GM19351 (cell line): ENCODE measurements around the gene MAP7.

ENCODE experiments used
- ATAC-seq: cut with Tn5 transposase; IDR thresholded peaks from one replicate; pipeline ENCODE4 v1.9.1; 2021; ENCODE audit warnings: mild to moderate bottlenecking, moderate library complexity; ENCODE audit not compliant: unreplicated experiment

MAP7 gene

DNA sequence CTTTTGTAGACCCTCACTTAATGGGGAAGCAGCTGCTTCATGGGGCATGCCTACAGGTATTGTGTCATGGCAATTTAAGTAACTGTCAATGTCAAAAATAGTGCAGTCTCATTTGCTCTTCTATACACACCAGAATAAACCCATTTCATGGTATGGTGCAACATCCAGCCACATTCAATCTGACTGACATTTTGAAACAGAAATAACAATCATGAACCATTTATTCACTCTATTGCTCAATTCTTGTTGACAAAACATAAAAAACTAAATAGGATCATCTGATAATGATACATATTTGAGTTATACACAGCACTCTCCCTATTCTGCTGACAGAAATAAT lies 122.9 kb downstream of the MAP7 start:
- ATAC-seq: no peak

DNA sequence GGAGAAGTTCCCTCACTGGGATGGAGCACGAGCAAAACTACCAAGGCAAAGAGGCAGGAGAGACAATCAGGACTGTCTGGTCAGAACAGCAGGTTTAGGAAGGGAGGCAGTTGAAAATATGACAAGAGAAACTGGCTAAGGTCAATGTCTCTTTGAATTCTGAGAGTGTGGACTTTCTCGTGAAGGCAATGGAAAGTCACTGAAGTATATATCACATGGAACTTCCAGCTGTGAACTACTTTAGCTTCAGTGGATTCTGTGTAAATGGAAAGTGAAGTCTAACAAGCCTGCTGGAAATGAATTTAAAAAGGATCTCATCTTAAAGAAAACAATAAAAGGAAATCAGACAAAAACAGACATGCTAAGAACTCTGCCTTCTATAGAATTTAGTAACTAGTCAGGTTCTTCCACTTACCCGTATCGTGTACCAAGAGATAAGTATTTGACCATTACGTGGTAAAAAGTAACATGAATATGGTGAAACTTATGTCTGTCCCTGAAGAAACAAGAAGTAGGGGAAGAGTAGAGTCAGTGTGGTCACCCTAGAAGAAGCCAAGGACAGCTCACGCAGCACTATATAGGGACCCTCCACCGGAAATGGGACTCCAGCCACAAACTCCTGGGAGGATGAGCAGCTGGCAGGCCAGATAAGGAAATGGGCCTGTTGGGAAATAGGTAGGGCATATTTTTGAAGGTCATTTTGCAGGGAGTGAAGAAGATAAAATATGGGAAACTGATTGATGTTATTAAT lies 123.4 kb downstream of the MAP7 start:
- ATAC-seq: no peak

DNA sequence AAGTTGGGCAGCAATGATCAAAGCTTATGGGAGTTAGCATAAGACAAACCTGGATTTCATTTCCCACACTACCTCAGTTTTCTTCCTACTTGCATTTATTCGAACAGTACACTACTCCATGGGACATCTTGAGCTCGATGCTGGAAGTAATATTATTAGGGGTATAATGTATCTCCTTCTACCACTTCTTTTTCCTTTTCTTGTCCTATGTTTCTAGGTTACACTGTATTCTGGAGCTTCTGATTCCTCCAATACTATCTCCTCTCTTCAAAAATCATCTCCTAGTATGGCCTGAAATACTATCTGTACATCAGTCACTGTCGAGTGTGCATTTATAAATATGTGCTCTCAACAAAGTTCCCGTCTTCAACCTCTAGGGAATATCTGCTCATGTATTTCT lies 124.4 kb downstream of the MAP7 start:
- no peak for ATAC-seq

DNA sequence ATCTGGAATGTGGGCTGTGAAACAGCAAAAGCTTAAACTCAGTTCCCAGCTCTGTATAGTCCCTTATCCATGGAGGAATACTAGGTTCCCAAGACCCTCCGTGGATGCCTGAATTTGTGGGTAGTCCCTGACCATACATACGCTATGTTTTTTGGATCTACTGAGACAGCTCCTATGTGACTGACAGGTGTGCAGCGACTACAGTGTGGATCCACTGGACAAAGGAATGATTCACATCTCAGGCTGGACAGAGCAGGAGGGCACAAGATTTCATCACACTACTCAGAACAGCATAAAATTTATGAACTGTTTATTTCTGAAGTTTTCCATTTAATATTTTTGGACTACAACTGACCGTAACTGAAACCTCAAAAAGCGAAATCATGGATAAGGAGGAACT lies 125.3 kb downstream of the MAP7 start:
- ATAC-seq: no peak

DNA sequence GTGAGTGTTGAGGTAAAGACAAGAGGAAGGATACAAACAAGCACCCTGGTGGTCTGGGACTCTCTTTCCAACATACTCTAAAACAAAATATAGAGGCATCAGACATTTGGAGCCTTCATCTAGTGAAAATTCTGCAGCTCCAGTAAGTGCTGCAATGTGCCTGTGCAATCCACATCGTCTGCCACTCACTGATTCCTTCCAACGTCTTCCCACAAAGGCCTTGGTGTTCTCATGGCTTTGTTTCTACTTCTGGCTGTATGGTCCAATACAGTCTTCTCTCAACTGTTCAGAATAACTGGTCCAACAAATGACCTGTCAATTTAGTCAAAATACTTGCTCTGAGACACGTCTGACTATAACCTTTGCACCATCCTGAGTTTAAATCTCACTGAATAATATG lies 125.8 kb downstream of the MAP7 start:
- no peak for ATAC-seq

DNA sequence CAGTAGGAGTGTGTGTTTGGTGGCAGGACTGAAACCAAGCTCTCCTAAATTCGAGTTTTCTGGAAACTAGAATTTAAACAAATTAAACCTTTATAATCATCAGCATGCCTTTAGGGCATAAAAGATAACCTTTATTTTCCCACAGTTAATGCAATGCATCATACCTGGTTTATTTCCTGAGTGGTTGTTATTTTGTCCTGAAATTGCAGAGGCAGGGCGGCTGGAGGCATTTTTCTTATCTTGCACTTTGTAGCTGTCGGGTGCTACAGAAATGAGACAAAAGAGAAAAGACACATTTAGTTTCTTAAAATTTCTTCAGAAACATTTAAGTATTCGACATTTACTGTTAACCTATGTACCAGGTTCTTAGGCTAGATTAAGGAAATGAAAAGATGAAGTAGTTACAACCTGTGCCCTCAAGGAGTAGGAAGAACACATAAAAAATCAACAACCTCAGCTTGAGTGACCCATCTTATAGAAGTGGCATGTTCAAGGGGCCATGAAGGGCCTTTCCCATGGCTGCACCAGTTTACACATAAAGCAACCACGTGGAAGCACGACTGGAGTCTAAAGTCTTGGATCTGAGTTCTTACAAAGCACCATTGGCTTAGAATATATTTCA lies 128.6 kb downstream of the MAP7 start:
- ATAC-seq: no peak

DNA sequence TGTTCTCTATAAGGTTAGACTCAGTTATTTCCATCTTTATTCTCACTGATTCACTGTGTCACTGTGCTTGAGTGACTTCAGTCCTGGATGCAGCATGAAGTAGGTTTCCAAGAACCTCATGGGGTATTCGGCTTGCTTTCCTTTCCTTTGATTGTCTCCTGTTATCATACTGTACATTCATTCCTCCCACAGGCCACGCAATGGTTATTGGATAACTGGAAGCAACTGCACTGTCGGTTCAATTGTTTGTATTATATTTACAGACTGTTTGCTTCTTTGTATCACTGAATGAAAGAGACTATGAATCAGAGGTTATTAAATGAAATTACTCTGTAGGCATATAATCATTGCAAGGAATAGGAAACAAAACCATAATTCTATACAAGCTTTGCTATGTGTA lies 129.4 kb downstream of the MAP7 start:
- ATAC-seq: no peak

DNA sequence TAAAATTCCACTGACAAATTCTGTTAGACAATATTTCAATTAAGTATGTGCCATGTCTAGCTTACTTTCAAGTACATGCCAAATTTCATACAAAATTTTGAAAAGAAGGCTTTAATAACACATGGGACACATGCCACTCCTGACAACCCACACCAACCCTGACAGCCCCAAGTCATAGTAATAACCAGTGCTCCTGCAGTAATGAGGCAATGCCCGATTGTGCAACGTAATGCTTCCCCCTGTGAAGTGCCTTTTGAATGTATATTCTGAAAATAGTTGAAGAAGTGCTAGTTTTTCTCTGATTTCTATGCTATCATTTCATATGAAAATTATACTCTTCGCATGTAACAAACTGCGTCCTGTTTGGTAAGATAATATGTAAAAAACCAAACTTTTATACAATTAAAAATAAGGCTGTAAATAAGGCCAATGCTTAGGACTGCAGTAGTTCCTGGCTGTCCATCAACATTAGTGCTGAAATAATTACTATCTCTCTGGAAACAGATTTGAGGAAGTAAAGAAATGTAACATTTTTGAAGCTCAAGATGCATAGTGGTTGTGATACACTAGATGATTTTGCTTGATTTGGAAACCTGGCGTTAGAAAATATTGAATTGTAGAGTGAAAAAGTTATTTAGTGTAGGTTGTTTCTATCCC lies 134.7 kb downstream of the MAP7 start:
- no peak for ATAC-seq

DNA sequence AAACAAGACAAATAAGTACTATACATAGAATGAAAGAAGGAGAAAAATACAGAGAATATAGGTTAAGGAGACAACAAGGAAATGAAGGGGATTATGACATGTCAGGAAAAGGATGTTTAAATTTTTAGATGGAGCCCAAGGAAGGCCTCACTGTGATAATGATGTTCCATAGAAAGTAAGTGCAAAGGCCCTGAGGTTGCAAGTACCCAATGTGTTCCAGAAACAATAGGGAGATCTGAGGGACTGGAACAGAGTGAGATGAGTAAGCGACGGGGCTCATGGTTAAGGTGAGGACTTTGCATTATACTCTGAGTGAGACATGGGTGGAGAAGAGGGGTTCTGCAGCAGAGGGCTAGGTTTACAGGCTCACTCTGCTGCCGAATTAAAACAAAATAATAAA lies 137.8 kb downstream of the MAP7 start:
- no peak for ATAC-seq

DNA sequence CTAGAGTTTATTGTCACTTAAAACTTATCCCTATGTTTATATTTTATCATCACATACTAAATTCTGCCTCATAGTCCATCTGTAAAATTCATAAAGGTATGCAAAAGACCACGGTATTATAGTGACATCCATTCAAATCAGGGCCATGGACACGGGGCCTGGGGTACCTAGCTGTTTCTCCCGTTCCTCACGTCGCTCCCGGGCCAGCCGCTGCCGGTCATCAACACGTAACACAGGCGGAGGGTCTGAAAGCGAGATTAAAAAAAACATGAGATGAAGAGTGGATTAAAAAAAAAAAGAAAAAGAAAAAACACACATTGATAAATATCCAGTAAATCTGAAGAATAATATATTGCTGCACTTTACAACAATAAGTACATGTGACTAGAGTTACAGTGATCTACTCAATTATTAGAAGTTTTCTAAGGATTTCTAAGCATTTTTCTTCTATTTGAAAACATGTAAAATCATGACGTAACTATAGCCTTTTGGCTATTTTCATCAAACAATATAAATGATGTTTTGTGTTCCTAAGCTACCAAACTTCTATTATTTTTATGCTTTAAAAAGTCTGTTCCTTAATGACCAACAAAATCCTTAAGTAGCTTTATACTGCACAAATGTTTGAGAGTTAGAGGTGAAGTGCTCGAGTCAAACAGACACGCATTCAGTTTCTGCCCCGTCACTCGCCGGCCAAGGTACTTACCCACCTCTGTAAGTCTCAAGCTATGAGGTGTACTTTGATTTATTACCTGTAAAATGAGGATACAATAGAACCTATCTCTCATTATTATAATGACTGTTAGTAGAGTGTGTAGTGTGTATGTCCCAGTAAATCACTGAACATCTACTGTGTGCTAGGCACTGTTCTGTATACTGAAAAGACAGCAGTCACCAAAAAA lies 138.5 kb downstream of the MAP7 start:
- ATAC-seq: no peak

DNA sequence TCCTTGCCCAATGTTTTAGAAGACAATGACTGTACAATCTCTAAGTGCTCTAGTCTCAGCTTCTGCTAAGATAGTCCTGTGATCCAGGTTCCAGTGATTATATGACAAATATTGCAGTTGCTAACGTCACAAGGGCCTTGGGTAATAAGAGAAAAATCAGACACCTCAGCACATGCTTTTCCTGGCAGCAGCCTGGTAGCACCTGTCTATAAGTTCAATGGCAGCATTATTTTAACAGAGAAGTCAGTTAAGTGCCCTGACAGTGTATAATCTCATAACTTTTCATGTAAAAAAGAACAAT lies 139.2 kb downstream of the MAP7 start:
- ATAC-seq: no peak

DNA sequence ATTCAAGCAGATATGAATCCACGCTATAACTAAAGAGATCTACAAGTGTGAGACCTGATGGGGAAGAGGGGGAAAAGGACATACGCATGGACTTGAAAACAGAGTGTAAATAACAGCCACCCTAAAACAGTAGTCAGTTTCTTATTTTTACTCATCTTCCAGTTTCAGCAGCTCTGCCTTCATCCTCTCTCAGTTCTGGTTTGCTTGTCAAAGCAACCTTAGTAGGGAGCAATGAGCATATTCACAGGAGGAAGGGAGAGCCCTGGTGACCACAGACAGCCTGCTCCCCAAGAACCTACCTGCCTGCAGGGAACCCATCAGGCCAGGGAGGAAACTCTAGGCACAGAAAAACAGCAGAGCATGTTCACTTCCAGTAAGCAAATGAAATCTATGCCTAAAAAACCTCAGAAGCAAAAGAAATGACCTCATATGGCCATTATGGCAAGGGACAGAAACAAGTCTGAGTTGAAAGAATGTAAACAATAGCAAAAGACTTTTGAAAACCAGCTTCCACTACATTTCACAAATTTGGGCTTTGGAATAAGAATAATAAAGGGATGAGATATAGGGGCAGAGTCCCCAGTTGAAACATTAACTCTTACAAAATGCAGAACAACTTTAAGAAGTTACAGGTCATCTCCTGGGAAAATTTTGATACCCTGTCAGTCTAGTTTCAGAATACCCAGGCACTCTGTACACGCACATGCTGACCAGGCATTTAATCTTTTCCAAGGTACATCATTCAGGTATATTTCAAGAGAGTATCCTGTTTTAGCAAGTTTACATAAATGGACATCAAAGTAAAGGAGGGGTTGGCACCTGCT lies 139.8 kb downstream of the MAP7 start:
- ATAC-seq: peak; percentile 94

DNA sequence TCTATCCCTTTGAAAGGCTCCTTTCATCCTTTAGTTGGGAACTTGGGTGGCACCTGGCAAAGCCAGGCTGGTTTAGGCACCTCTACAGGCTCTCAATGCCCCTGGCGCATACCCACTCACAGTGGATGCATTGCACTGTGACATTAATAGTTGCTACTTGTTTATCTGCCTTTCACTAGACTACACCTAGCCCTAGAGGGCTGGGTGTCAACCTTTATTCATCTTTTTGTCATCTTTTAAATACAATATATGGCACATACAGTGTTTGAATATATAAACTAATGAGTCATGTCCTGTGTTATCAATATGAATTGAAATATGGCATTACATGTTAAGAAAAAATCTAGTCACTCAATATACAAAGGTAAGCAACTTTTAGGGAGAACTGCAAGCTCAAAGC lies 140.6 kb downstream of the MAP7 start:
- no peak for ATAC-seq

DNA sequence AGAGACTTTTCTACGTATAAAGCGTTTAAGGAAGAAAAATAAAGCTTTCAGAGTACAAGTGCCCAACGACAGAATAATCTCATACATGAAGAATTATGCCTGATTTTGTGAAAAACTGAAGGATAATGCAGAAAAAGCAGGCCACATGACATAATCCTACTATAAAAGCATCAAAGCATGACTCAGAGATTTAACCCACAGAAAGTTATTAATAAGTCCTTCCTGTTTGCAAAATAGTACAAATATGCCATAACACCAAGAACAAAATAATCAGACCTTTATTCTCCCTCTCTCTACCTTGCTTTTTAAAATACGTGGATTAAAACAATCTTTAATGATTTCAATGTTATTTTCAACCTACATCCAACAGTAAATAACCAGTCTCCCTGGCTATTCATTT lies 142.0 kb downstream of the MAP7 start:
- no peak for ATAC-seq

DNA sequence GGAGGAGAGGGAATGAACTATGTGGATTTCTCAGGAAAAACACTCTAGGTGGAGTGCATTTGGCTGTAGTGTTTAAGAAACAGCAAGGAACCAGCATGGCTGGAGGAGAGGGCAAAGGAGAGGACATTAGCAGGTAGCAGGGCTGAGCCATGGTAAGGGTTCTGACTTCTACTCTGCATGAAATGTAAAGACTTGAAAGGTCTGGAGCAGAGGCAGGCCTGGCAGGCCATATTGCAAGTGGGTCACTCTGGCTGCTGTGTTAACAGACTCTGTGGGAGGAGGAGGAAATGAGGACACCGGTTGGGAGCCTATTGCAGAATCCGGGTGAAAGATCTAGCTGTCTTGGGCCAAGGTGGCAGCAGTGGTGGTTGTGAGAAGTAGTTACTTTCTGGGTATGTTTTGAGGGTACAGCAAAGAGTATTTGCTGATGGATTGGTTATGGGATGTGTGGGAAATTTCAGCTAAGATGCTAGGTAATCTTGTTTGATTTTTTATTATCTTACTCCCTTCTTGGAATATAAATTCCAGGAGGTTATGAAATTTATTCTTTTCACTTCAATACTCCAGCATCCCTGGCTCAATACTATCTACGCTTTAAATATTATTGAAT lies 144.7 kb downstream of the MAP7 start:
- no peak for ATAC-seq

DNA sequence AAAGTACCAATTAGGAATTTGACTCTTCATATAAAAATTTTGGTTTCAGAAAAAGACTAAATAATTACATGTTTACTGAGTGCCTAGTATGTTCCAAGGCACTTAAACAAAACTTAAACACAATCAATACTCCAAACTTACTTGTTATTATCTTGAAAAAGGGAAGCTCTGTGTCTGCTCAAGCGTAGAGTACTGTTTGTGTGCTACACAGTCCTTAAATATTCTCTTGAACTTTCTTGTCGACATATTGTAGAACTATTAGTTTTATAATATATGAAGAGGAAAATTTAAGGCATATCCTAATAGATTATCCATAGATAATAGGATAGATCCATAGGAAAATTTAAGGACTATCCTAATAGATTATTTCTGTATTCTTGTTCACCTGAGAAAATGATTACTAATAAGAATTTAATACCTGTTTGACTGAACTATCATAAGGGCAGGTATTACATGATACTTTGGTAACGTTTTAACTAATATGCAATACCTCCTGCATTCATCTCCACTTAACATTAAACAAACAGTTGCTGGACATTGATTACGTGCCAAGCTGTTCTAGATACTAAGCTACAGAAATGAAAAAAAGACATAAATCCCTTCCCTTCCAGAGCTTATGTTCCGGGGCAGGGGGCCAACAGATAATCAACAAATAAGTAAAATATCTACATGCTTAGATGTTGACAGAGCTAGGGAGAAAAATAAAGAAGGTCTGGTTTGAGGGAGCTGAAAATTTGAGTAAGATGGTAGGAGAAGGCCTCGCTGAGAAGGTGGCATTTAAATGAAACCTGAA lies 145.4 kb downstream of the MAP7 start:
- no peak for ATAC-seq

DNA sequence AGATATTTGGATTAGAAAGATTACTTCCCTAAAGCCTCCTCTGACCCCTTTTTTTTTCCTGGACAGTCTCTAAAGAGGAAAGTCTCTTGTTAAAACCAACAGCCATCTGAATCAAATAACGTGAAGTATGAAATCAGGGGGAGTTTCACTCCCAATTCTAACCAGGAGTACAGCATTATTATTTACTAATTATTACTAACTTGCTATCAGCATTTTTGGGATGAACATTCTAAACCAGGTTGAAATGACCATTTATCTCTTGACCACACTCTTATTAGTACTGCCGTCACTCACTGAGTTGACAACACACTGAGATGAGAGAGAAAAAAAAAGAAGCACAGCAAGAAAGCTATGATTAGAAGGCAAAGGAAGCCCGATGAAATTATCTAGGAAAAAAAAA lies 146.2 kb downstream of the MAP7 start:
- no peak for ATAC-seq

DNA sequence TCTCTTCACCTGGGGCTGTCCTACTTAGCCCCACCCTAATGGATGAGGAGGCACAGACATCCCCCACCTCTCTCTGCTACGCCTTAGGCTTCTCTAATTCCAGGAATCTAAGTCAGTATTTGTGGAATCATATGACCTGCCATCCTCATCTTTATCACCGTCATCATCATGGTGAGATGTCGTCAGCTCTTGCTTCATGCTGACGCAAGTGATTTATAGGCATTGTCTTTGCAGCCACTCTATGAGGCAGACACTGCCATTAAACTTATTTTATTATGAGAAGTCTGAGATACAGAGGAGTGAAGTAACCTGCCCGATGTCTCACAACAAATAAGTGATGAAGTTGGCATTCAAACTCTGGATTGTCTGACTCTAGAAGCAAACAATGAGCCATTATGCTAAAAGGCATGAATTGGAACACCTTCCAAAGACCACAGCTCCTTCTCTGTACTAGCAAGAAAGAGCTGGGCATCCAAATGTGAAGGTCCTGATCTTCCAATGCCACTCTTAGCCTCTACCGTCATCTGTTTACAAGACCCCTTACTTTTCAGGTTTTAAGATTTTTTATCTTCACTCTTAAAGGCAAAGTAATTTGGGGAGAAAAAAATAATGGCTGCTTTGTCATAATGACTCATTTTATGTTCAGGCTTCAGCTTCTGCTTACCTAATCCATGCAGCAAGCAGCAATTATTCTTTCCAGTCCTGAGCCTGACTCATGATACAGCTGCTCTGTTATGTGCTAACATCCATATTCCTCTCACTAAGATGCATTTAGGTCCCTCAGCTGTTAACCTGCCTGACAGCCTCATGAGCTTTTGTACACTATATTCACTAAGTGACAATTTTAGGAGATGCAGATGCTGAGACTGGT lies 146.9 kb downstream of the MAP7 start:
- no peak for ATAC-seq

DNA sequence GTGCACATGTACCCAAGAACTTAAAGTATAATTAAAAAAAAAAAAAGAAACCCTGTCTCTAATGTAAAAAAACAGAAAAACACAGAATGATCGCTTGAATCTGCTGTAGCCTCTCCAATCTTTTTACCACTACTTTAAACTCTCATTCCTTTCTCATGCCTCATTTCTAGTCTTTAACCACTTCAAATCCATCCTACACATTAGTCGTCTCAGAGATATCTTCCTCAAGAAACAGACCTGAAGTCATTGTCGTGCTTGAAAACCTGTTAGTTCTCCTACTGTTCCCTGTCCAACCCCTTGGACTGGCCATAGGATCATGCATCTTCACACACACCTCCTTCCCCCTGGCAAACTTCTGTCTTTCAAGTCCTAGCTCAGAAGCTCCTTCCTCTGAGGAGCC lies 148.5 kb downstream of the MAP7 start:
- no peak for ATAC-seq
